Stomach (tissue), 4 donors: Measurements from ENCODE around the gene LHFPL2.

Experiments used
- CTCF ChIP-seq, 7 experiments: fragments of 450-650 bp in 4 of 7; fragments of 200-600 bp in 3 of 7; sonication (generic) in 3 of 7; IDR thresholded peaks; one replicate each; pipeline ENCODE4 v1.5.1; 2016 to 2019; ENCODE audit warnings: antibody characterized with exemption in 7 of 7, control low read depth in 2 of 7, mild to moderate bottlenecking in 1 of 7
- POLR2A ChIP-seq, 4 donors: fragments of 450-650 bp; IDR thresholded peaks; one replicate each; pipeline ENCODE4 v1.6.1; 2016; ENCODE audit warnings: antibody characterized with exemption in 4 of 4, control low read depth in 2 of 4, mild to moderate bottlenecking in 1 of 4, moderate library complexity in 1 of 4
- POLR2AphosphoS5 ChIP-seq, 3 donors: sonication (generic); formaldehyde crosslinking; IDR thresholded peaks; one replicate each; pipeline ENCODE4 v1.6.1; 2016; ENCODE audit warnings: antibody characterized with exemption in 3 of 3

GRCh38 chr5:78562714-78563330 is 85.8 kb downstream of the LHFPL2 start:
- TF ChIP-seq CTCF (IDR thresholded peaks at IDR 0.05): no peak
- TF ChIP-seq POLR2AphosphoS5 (IDR thresholded peaks at IDR 0.05): no peak
- TF ChIP-seq POLR2A (IDR thresholded peaks at IDR 0.05): no peak
